Mesodermal cell (in vitro differentiated cells): ENCODE data around the gene ZMIZ1.

Experiments
- H3K27ac ChIP-seq: 2 replicates; pipeline ENCODE4 v1.7.0; 2013; ENCODE audit warnings: mild to moderate bottlenecking, low read depth, low read length, moderate library complexity; ENCODE audit not compliant: severe bottlenecking
- H3K36me3 ChIP-seq: 2 replicates; pipeline ENCODE4 v1.7.1; 2013; ENCODE audit warnings: mild to moderate bottlenecking, low read length, moderate library complexity; ENCODE audit not compliant: control insufficient read depth, insufficient read depth
- H3K4me1 ChIP-seq: one replicate; pipeline ENCODE4 v1.7.1; 2013; ENCODE audit warnings: mild to moderate bottlenecking, low read length; ENCODE audit not compliant: insufficient read depth, control insufficient read depth, poor library complexity, severe bottlenecking
- H3K4me3 ChIP-seq: 2 replicates; pipeline ENCODE4 v1.7.0; 2013; ENCODE audit warnings: low read length, control low read depth, mild to moderate bottlenecking; ENCODE audit not compliant: insufficient read depth, poor library complexity, severe bottlenecking; ENCODE audit errors: extremely low read depth
- H3K9me3 ChIP-seq: 2 replicates; pipeline ENCODE4 v1.7.1; 2013; ENCODE audit warnings: mild to moderate bottlenecking, low read length, moderate library complexity; ENCODE audit not compliant: control insufficient read depth
- WGBS, 2 experiments: methylation state at CpG; one replicate each; pipeline ENCODE4 v1.1.5; 2013; ENCODE audit warnings: missing lambda C conversion rate in 2 of 2; ENCODE audit not compliant: insufficient coverage in 2 of 2; 5-methylcytosine and 5-hydroxymethylcytosine counted together

The ZMIZ1 gene

GRCh38 chr10:79239924-79240581 lies 171.3 kb downstream of the ZMIZ1 start:
- Histone ChIP-seq H3K36me3 (peaks cover 36% of the 10 kb centered on the region), H3K9me3 (no peaks in the 10 kb centered on the region), H3K4me1 (peaks cover 72% of the 10 kb centered on the region), H3K4me3 (no peak overlapping the region), H3K27ac (peak overlapping the region; percentile 81)
- 9 to 10% methylated on average over 20 to 26 of the region's 29 CpGs for WGBS, 2 experiments

DNA sequence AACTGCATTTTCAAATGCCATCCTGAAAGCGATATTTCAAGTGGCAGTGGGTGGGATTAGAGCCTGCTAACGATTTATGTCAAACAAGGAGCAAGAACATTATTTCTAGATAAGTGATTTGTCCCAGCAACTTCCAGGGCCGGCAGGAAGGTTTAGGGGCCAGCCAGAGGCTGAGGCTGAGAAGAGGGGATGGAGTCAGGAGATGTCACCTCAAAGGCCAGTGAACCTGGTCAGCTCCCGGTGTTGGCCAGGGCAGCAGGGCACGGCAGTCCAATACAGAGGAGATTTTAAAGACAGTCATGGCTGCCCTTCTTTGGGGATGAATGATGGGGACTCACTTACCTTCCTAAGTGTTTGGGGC lies 172.8 kb downstream of the ZMIZ1 start:
- H3K9me3 ChIP-seq, result no peaks in the 10 kb centered on the region
- no peak overlapping the region for H3K27ac ChIP-seq
- H3K36me3 ChIP-seq, result peaks cover 27% of the 10 kb centered on the region
- H3K4me3 ChIP-seq, result peak overlapping the region; percentile 39
- H3K4me1 ChIP-seq, result peaks cover 72% of the 10 kb centered on the region
- WGBS, 2 experiments, result 45 to 48% methylated on average over 3 to 5 of the region's 5 CpGs

DNA sequence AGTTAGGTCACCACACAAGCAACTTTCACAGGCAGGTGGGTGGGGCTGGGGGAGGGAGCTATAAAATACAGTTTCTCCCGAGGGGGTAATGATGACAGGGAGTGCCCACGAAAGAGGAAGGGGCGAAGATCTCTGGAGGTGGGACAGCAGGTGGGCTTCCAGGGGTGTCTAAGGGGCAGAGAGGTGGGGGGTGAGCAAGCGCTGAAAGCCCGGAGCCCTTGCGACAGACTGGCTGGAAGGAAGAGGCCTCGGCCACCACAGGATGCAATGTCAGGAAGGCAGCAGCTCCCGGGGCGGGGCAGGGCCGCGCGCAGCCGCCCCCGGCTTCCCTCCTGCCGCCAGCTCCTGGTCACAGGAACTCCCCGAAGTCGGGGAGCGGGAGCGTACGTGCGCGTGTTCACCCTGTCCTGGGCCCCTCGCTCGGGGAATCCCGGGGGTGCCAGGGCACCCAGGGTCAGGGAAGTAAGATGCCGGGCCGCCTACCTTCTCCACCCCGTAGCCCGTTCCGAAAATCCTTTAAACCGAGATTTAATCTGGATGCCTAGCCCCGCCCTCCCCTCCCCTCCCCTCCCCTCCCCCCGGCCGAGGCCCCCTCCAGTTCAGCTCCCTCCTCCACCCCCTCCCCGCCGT lies 173.3 kb downstream of the ZMIZ1 start:
- Histone ChIP-seq H3K4me3 (peak overlapping the region; percentile 39), H3K27ac (peak overlapping the region; percentile 67), H3K4me1 (peaks cover 67% of the 10 kb centered on the region), H3K9me3 (no peaks in the 10 kb centered on the region), H3K36me3 (peaks cover 22% of the 10 kb centered on the region)
- 1 to 2% methylated on average over 15 to 22 of the region's 36 CpGs for WGBS, 2 experiments

- Histone ChIP-seq H3K4me3 (peak overlapping the region; percentile 39), H3K36me3 (peaks cover 18% of the 10 kb centered on the region), H3K9me3 (no peaks in the 10 kb centered on the region), H3K4me1 (peaks cover 67% of the 10 kb centered on the region), H3K27ac (peak overlapping the region; percentile 67)
- WGBS, 2 experiments, result 0 to 1% methylated on average over 28 to 30 of the region's 60 CpGs
Observed at GRCh38 chr10:79242620-79243152, 173.9 kb downstream of the ZMIZ1 start.

DNA sequence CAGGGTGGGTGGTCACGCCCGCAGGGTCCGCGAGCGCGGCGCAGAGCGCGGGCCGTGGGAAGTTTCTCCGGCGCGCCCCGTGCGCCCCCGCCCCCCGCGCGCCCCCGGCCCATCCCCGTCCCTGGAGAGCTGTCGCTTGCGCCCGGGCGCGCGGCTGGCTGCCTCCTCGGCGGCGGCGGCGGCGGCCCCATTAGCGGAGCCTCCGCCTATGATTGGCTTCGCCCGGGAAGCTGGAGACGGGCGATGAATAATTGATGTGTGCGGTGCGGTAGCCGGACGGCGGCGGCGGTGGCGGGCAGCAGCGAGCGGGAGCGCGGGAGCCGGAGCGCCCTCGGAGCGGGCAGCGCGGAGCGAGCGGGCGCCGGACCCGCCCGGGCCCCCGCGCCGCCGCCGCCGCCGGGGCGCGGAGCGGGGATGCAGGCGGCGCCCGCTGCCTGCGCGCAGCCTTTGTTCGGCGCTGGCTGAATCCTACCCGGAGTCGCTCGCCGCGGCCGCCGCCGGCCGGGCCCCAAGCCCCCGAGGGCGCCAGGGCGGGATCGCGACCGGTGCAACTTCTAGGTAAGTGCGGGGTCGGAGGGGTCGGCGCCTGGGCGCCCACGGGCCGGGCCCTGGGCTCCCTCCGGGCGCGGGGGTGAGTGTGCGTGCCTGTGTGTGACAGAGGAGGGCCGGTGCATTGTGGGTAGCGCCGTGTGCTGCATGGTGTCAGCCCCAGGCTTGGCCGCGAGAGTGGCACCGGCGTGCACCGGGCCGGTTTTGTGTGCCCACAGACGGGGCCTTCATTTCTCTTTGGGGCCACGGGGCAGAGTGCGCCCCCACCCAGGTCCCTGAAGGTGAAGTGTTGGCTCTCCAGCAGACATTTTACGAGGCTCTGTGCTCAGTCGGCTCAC lies 174.7 kb downstream of the ZMIZ1 start:
- Histone ChIP-seq H3K9me3 (no peaks in the 10 kb centered on the region), H3K4me1 (peaks cover 66% of the 10 kb centered on the region), H3K27ac (no peak overlapping the region), H3K36me3 (peaks cover 23% of the 10 kb centered on the region), H3K4me3 (peak overlapping the region; percentile 39)
- 9 to 16% methylated on average over 41 to 87 of the region's 120 CpGs for WGBS, 2 experiments

GRCh38 chr10:79244068-79244442 lies 175.3 kb downstream of the ZMIZ1 start:
- Histone ChIP-seq H3K27ac (no peak overlapping the region), H3K9me3 (no peaks in the 10 kb centered on the region)
- 74 to 77% methylated on average over 8 to 9 of the region's 10 CpGs for WGBS, 2 experiments

DNA sequence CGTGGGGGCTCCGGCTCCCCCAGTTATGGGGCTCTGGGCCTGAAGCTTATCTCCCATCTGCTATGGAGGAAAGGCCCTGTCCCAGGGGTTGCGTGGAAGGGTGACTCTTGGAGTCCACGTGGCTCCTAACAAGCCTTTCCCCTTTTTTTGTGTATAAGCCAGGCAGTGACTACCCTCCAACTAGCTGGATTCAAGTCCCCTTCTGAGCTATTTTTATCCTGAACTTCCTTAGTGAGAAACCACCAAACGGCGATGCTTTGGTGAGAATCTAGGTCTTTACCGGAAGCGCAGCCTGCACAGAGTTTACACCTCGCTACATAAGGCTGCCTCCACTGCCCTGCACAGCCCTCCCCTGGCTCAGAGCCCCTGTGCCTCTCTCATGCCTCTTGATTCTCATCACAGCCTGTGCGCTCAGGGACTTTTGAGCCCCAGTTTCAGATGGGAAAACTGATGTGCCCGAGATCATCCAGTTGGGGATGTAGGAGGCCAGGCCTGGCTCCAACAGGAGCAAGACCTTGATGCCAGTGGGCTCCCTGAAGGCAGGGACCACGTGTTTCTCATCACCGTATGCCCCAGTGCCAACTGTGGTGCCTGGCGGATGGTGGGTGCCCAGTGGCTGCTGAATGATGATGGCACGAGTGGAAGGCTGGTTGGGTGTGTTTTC lies 176.2 kb downstream of the ZMIZ1 start:
- Histone ChIP-seq H3K27ac (no peak overlapping the region), H3K4me1 (peaks cover 54% of the 10 kb centered on the region), H3K4me3 (no peak overlapping the region), H3K9me3 (no peaks in the 10 kb centered on the region), H3K36me3 (peaks cover 31% of the 10 kb centered on the region)
- 92 to 96% methylated on average over 12 to 13 of the region's 15 CpGs for WGBS, 2 experiments

More at GRCh38 chr10:79244068-79244442, 175.3 kb downstream of the ZMIZ1 start:
- peak overlapping the region; percentile 30 for H3K4me3 ChIP-seq
- H3K4me1 ChIP-seq, result peaks cover 62% of the 10 kb centered on the region
- peaks cover 25% of the 10 kb centered on the region for H3K36me3 ChIP-seq

DNA sequence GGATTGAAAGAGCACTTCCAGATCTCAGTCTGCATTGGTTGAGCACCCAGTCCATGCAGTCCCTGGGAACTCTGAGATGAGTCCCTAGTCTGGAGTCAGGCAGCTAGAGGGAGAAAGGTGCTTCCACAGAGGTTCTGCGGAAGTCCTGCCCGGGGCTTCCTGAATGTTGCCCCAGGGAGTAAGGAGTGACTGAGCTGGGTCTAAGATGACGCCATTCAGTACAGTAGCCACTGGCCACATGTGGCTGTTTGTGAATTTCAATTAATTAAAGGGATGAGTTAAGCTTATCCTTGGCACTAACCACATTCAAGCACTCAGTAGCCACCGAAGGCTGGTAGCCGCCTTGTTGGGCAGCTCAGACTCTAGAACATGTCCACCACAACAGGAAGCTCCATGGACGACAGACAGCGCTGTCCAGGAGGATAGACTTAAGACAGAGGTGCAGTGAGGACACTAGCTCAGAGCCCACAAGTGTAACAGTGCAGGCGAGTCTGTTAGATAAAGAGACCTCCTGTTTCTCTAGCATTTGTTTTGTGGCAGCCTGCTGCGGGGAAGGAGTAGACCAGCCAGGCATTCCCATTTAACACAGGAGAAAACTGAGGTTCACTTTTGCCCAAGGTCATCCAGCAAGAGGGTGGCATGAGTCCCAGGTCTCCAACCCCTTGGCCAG lies 176.9 kb downstream of the ZMIZ1 start:
- Histone ChIP-seq H3K4me1 (peaks cover 49% of the 10 kb centered on the region), H3K36me3 (peaks cover 37% of the 10 kb centered on the region), H3K27ac (no peak overlapping the region), H3K4me3 (no peak overlapping the region), H3K9me3 (no peaks in the 10 kb centered on the region)
- 92 to 95% methylated on average over 7 to 9 of the region's 9 CpGs for WGBS, 2 experiments

DNA sequence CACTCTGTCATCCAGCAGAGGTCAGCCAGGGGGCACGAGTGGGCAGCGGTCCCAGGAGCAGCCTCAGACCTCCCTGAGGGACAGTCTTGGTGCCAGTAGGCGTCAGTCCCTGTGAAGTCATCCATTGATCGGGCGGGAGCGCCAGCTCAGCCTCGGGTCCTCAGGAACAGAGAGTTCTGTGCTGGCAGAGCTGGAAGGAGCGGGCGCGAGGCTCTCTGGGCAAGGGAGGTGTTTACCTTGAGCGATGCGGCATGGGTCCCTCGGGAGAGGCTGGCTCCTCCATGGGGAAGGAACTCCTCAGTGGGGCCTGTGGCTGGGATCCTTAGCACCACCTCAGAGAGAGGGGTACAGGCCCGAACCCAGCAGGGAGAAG lies 177.4 kb downstream of the ZMIZ1 start:
- H3K9me3 ChIP-seq, result no peaks in the 10 kb centered on the region
- H3K27ac ChIP-seq, result no peak overlapping the region
- H3K4me3 ChIP-seq, result no peak overlapping the region
- peaks cover 43% of the 10 kb centered on the region for H3K4me1 ChIP-seq
- 95 to 96% methylated on average over 13 to 14 of the region's 14 CpGs for WGBS, 2 experiments
- peaks cover 42% of the 10 kb centered on the region for H3K36me3 ChIP-seq
